GM11168 (cell line): ENCODE measurements around the gene PER1.

Source experiments
- in situ Hi-C: fragments of 300-500 bp; cut with MboI; formaldehyde crosslinking; loops from one replicate; pipeline ENCODE4 v1.12.0; 2022; ENCODE audit warnings: low sequenced_read_pairs; ENCODE audit not compliant: unreplicated experiment

PER1 gene

GRCh38 chr17:8155231-8155995 is 3.2 kb upstream of the PER1 start:
- in situ Hi-C loops, result no loop called here

- in situ Hi-C loops, result no loop called here
These were observed 2.5 kb upstream of the PER1 start for GRCh38 chr17:8154608-8155155.

GRCh38 chr17:8153957-8154607 is 1.9 kb upstream of the PER1 start:
- in situ Hi-C loops, result no loop called here

GRCh38 chr17:8153525-8153956 is 1.3 kb upstream of the PER1 start:
- in situ Hi-C loops, result no loop called here

- in situ Hi-C loops, result no loop called here
These were observed 837 bp upstream of the PER1 start for GRCh38 chr17:8153031-8153451.

- in situ Hi-C loops, result no loop called here
These were observed 528 bp downstream of the PER1 start for GRCh38 chr17:8151641-8152111.

- in situ Hi-C loops, result no loop called here
These were observed 1.0 kb downstream of the PER1 start for GRCh38 chr17:8151120-8151640.

- in situ Hi-C loops, result no loop called here
These were observed 1.7 kb downstream of the PER1 start for GRCh38 chr17:8150194-8151119.

- in situ Hi-C loops, result no loop called here
These were observed 2.6 kb downstream of the PER1 start for GRCh38 chr17:8149419-8150193.

GRCh38 chr17:8148560-8148959 is 3.6 kb downstream of the PER1 start:
- in situ Hi-C loops, result no loop called here

- in situ Hi-C loops, result no loop called here
These were observed 4.3 kb downstream of the PER1 start for GRCh38 chr17:8147805-8148404.

GRCh38 chr17:8147141-8147804 is 4.9 kb downstream of the PER1 start:
- in situ Hi-C loops, result no loop called here

GRCh38 chr17:8146381-8147140 is 5.6 kb downstream of the PER1 start:
- in situ Hi-C loops, result no loop called here

- in situ Hi-C loops, result no loop called here
These were observed 6.4 kb downstream of the PER1 start for GRCh38 chr17:8145811-8146210.

GRCh38 chr17:8144401-8145231 is 7.6 kb downstream of the PER1 start:
- in situ Hi-C loops, result no loop called here

- in situ Hi-C loops, result no loop called here
These were observed 8.4 kb downstream of the PER1 start for GRCh38 chr17:8143581-8144400.
